Lower leg skin (tissue), 3 donors: Measurements from ENCODE around the gene MX1.

ENCODE experiments used
- POLR2A ChIP-seq, 2 donors: fragments of 450-650 bp; IDR thresholded peaks; one replicate each; pipeline ENCODE4 v1.6.1; 2016 to 2017; ENCODE audit warnings: antibody characterized with exemption in 2 of 2, mild to moderate bottlenecking in 1 of 2, moderate library complexity in 1 of 2
- TF ChIP-seq, protein P1 (sequence below), 3 donors: fragments of 450-650 bp; IDR thresholded peaks; one replicate each; pipeline ENCODE4 v1.5.1; 2016; ENCODE audit warnings: antibody characterized with exemption in 3 of 3, mild to moderate bottlenecking in 3 of 3, moderate library complexity in 2 of 3

DNA sequence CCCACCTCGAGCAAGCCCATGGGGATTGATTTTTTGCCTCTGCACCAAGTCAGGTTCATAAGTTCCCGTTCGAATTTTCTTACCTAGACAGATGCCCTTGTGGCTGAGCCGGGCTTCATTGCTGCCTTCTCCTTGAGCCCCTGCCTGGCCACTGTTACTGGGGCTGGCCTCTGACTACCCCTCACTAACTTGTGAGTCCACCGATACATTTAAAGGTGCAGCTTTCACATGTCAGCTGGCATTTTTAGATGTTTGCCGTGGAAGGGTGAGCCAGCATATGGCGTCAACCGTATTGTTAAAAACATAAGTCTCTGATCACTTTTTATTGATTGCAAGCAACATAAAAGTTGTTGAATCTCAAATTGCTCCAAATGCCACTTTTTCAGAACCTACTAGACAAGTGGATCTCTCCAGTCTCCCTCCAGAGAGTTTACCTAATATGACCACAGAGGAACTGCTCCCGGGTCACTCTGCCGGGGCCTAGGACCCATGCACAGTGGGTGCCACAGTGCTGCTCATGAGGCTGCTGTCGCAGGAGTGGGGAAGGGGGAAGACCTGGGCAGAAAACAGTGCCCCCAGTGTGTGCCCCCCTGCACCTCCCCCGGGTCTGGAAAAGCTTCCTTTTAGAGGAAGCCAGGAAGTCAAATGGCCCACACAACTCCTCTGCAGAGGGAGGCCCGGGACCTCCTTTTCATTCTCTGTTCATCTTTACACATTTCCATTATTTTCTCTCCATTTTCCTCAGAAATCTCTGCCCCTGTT, 18.8 kb downstream of the MX1 start:
- TF ChIP-seq, protein P1, sequence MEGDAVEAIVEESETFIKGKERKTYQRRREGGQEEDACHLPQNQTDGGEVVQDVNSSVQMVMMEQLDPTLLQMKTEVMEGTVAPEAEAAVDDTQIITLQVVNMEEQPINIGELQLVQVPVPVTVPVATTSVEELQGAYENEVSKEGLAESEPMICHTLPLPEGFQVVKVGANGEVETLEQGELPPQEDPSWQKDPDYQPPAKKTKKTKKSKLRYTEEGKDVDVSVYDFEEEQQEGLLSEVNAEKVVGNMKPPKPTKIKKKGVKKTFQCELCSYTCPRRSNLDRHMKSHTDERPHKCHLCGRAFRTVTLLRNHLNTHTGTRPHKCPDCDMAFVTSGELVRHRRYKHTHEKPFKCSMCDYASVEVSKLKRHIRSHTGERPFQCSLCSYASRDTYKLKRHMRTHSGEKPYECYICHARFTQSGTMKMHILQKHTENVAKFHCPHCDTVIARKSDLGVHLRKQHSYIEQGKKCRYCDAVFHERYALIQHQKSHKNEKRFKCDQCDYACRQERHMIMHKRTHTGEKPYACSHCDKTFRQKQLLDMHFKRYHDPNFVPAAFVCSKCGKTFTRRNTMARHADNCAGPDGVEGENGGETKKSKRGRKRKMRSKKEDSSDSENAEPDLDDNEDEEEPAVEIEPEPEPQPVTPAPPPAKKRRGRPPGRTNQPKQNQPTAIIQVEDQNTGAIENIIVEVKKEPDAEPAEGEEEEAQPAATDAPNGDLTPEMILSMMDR (IDR thresholded peaks at IDR 0.05), result no peak
- TF ChIP-seq POLR2A (IDR thresholded peaks at IDR 0.05), result no peak
